ENCODE results near the gene UBIAD1.
"Not testable (repeated sequence)": the region's sequence is repeated elsewhere in the genome, so short reads cannot be mapped to it uniquely, and the experiment has no call there.

Gene UBIAD1

GRCh38 chr1:11272832-11273594, at the start of gene UBIAD1:
Gene UBIAD1, plus strand, starts transcription at chr1:11273198. Its CDS starts 334 bp downstream, at chr1:11273532.
- peak; percentile 73 to 82 for DNase-seq (ENCODE audit: low read depth in 2 of 2)

GRCh38 chr1:11227106-11228077, 45.6 kb upstream of the UBIAD1 start:
- no peak for DNase-seq (ENCODE audit: low read depth in 2 of 2)

- no peak for DNase-seq (ENCODE audit: low read depth in 2 of 2)
These were observed 43.8 kb upstream of the UBIAD1 start for GRCh38 chr1:11229203-11229602.

GRCh38 chr1:11233208-11233607, 39.8 kb upstream of the UBIAD1 start:
- DNase-seq (ENCODE audit: low read depth in 2 of 2): no peak

GRCh38 chr1:11237356-11237755, 35.6 kb upstream of the UBIAD1 start:
- no peak for DNase-seq (ENCODE audit: low read depth in 2 of 2)

GRCh38 chr1:11238311-11238710, 34.7 kb upstream of the UBIAD1 start:
- DNase-seq (ENCODE audit: low read depth in 2 of 2): no peak

- DNase-seq (ENCODE audit: low read depth in 2 of 2): no peak
These were observed 27.8 kb upstream of the UBIAD1 start for GRCh38 chr1:11245248-11245647.

GRCh38 chr1:11245904-11246719, 26.9 kb upstream of the UBIAD1 start:
- no peak for DNase-seq (ENCODE audit: low read depth in 2 of 2)

GRCh38 chr1:11248169-11248568, 24.8 kb upstream of the UBIAD1 start:
- no peak for DNase-seq (ENCODE audit: low read depth in 2 of 2)

- DNase-seq (ENCODE audit: low read depth in 2 of 2): no peak
These were observed 20.5 kb upstream of the UBIAD1 start for GRCh38 chr1:11252538-11252937.

GRCh38 chr1:11253226-11253625, 19.8 kb upstream of the UBIAD1 start:
- DNase-seq (ENCODE audit: low read depth in 2 of 2): no peak

- DNase-seq (ENCODE audit: low read depth in 2 of 2): no peak
These were observed 16.7 kb upstream of the UBIAD1 start for GRCh38 chr1:11256299-11256698.

GRCh38 chr1:11262171-11263049, 10.6 kb upstream of the UBIAD1 start, which contains the start of gene MTOR:
Gene MTOR, minus strand, starts transcription at chr1:11262551. Its CDS starts 3,142 bp downstream, at chr1:11259409.
- DNase-seq (ENCODE audit: low read depth in 2 of 2): peak; percentile 93 to 98

- no peak for DNase-seq (ENCODE audit: low read depth in 2 of 2)
These were observed 6.5 kb upstream of the UBIAD1 start for GRCh38 chr1:11266268-11267074.

GRCh38 chr1:11267350-11268337, 5.4 kb upstream of the UBIAD1 start:
- DNase-seq (ENCODE audit: low read depth in 2 of 2): not testable (repeated sequence)

GRCh38 chr1:11272544-11272831, 510 bp upstream of the UBIAD1 start:
- no peak for DNase-seq (ENCODE audit: low read depth in 2 of 2)

- no peak for DNase-seq (ENCODE audit: low read depth in 2 of 2)
These were observed 717 bp downstream of the UBIAD1 start for GRCh38 chr1:11273595-11274234.

GRCh38 chr1:11279152-11279551, 6.2 kb downstream of the UBIAD1 start:
- DNase-seq (ENCODE audit: low read depth in 2 of 2): no peak
